Measurements from ENCODE around the gene HOXB4.

The HOXB4 gene

GRCh38 chr17:48565022-48565554 lies 13.1 kb downstream of the HOXB4 start:
- peak overlapping the region; percentile 51 for H3K4me3 ChIP-seq (ENCODE audit: low read length)

GRCh38 chr17:48564188-48565021 lies 13.7 kb downstream of the HOXB4 start:
- no peak for DNase-seq (ENCODE audit: low read depth, low spot score)
- peak overlapping the region; percentile 51 for H3K4me3 ChIP-seq (ENCODE audit: low read length)

More at GRCh38 chr17:48565022-48565554, 13.1 kb downstream of the HOXB4 start:
- DNase-seq (ENCODE audit: low read depth, low spot score): no peak

GRCh38 chr17:48563867-48564187 lies 14.3 kb downstream of the HOXB4 start:
- DNase-seq (ENCODE audit: low read depth, low spot score): no peak
- H3K4me3 ChIP-seq (ENCODE audit: low read length): peak overlapping the region; percentile 51

- peak overlapping the region; percentile 51 for H3K4me3 ChIP-seq (ENCODE audit: low read length)
- DNase-seq (ENCODE audit: low read depth, low spot score): no peak
Observed at GRCh38 chr17:48563385-48563838, 14.7 kb downstream of the HOXB4 start.

- H3K4me3 ChIP-seq (ENCODE audit: low read length): peak overlapping the region; percentile 51; the same call in 1 of the 2 replicates
- DNase-seq (ENCODE audit: low read depth, low spot score): no peak
Observed at GRCh38 chr17:48562934-48563333, 15.2 kb downstream of the HOXB4 start.

- DNase-seq (ENCODE audit: low read depth, low spot score): peak; percentile 47
- H3K4me3 ChIP-seq (ENCODE audit: low read length): no peak overlapping the region
Observed at GRCh38 chr17:48561884-48562810, 16.0 kb downstream of the HOXB4 start.

- no peak overlapping the region for H3K4me3 ChIP-seq (ENCODE audit: low read length)
- DNase-seq (ENCODE audit: low read depth, low spot score): no peak
Observed at GRCh38 chr17:48559840-48560817, 18.0 kb downstream of the HOXB4 start.

GRCh38 chr17:48559122-48559839 lies 18.9 kb downstream of the HOXB4 start:
- no peak for DNase-seq (ENCODE audit: low read depth, low spot score)
- H3K4me3 ChIP-seq (ENCODE audit: low read length): no peak overlapping the region

- H3K4me3 ChIP-seq (ENCODE audit: low read length): no peak overlapping the region
- DNase-seq (ENCODE audit: low read depth, low spot score): no peak
Observed at GRCh38 chr17:48558831-48559121, 19.4 kb downstream of the HOXB4 start.

- no peak for DNase-seq (ENCODE audit: low read depth, low spot score)
- no peak overlapping the region for H3K4me3 ChIP-seq (ENCODE audit: low read length)
Observed at GRCh38 chr17:48558057-48558830, 19.9 kb downstream of the HOXB4 start.

- H3K4me3 ChIP-seq (ENCODE audit: low read length): no peak overlapping the region
- no peak for DNase-seq (ENCODE audit: low read depth, low spot score)
Observed at GRCh38 chr17:48556576-48557401, 21.4 kb downstream of the HOXB4 start.

- DNase-seq (ENCODE audit: low read depth, low spot score): no peak
- H3K4me3 ChIP-seq (ENCODE audit: low read length): no peak overlapping the region
Observed at GRCh38 chr17:48556229-48556575, 21.9 kb downstream of the HOXB4 start.

GRCh38 chr17:48555258-48556228 lies 22.6 kb downstream of the HOXB4 start:
- DNase-seq (ENCODE audit: low read depth, low spot score): no peak
- no peak overlapping the region for H3K4me3 ChIP-seq (ENCODE audit: low read length)

- H3K4me3 ChIP-seq (ENCODE audit: low read length): no peak overlapping the region
- DNase-seq (ENCODE audit: low read depth, low spot score): no peak
Observed at GRCh38 chr17:48554412-48555257, 23.5 kb downstream of the HOXB4 start.

GRCh38 chr17:48553826-48554225 lies 24.3 kb downstream of the HOXB4 start:
- no peak for DNase-seq (ENCODE audit: low read depth, low spot score)
- H3K4me3 ChIP-seq (ENCODE audit: low read length): no peak overlapping the region
